ENCODE measurements around the gene HOXD4. TPM values are rescaled to one million over a fixed set of nuclear protein-coding genes. Genes with fewer than 3 reads are reported as not detected.

HOXD4 gene
- total and polyA plus RNA-seq, 2 donors = 0.09 to 1.0 TPM

GRCh38 chr2:176118601-176119339, 32.6 kb upstream of the HOXD4 start:
- WGBS = 11% methylated on average over 24 of the region's 24 CpGs
- H3K4me1 ChIP-seq (ENCODE audit: control insufficient read depth in 2 of 2, insufficient read depth in 2 of 2, low read length in 2 of 2) = peaks cover 4 to 9% of the 10 kb centered on the region in 2 donors
- H3K9me3 ChIP-seq (ENCODE audit: control insufficient read depth in 2 of 2, insufficient read depth in 1 of 2, low read length in 1 of 2) = peaks cover 0 to 19% of the 10 kb centered on the region in 2 donors
- H3K36me3 ChIP-seq (ENCODE audit: control insufficient read depth in 2 of 2, insufficient read depth in 2 of 2, low read length in 1 of 2) = no peaks in the 10 kb centered on the region
- H3K27ac ChIP-seq (ENCODE audit: low read depth in 1 of 2, low read length in 1 of 2) = no peak overlapping the region
- H3K27me3 ChIP-seq (ENCODE audit: control insufficient read depth in 2 of 2, insufficient read depth in 1 of 2, low read length in 1 of 2) = peaks cover 91 to 100% of the 10 kb centered on the region in 2 donors
- H3K4me3 ChIP-seq (ENCODE audit: low read length in 2 of 2) = no peak overlapping the region
- DNase-seq (ENCODE audit: low read depth in 6 of 9, low spot score in 9 of 9) = peak in 2 of 9 donors; percentile 42 to 55

- peaks cover 95 to 100% of the 10 kb centered on the region in 2 donors for H3K27me3 ChIP-seq (ENCODE audit: control insufficient read depth in 2 of 2, insufficient read depth in 1 of 2, low read length in 1 of 2)
- DNase-seq (ENCODE audit: low read depth in 6 of 9, low spot score in 9 of 9) = no peak
- 18% methylated on average over 13 of the region's 13 CpGs for WGBS
- peaks cover 4 to 9% of the 10 kb centered on the region in 2 donors for H3K4me1 ChIP-seq (ENCODE audit: control insufficient read depth in 2 of 2, insufficient read depth in 2 of 2, low read length in 2 of 2)
- no peaks in the 10 kb centered on the region for H3K36me3 ChIP-seq (ENCODE audit: control insufficient read depth in 2 of 2, insufficient read depth in 2 of 2, low read length in 1 of 2)
- H3K27ac ChIP-seq (ENCODE audit: low read depth in 1 of 2, low read length in 1 of 2) = no peak overlapping the region
- peaks cover 0 to 19% of the 10 kb centered on the region in 2 donors for H3K9me3 ChIP-seq (ENCODE audit: control insufficient read depth in 2 of 2, insufficient read depth in 1 of 2, low read length in 1 of 2)
- H3K4me3 ChIP-seq (ENCODE audit: low read length in 2 of 2) = no peak overlapping the region
These were observed 30.8 kb upstream of the HOXD4 start for GRCh38 chr2:176120364-176121189.

- Histone ChIP-seq H3K27ac (ENCODE audit: low read depth in 1 of 2, low read length in 1 of 2) (no peak overlapping the region), H3K4me3 (ENCODE audit: low read length in 2 of 2) (no peak overlapping the region), H3K4me1 (ENCODE audit: control insufficient read depth in 2 of 2, insufficient read depth in 2 of 2, low read length in 2 of 2) (peaks cover 4 to 9% of the 10 kb centered on the region in 2 donors), H3K9me3 (ENCODE audit: control insufficient read depth in 2 of 2, insufficient read depth in 1 of 2, low read length in 1 of 2) (peaks cover 0 to 14% of the 10 kb centered on the region in 2 donors), H3K36me3 (ENCODE audit: control insufficient read depth in 2 of 2, insufficient read depth in 2 of 2, low read length in 1 of 2) (no peaks in the 10 kb centered on the region), H3K27me3 (ENCODE audit: control insufficient read depth in 2 of 2, insufficient read depth in 1 of 2, low read length in 1 of 2) (peaks cover 95 to 100% of the 10 kb centered on the region in 2 donors)
- no peak for DNase-seq (ENCODE audit: low read depth in 6 of 9, low spot score in 9 of 9)
- 12% methylated on average over 53 of the region's 53 CpGs for WGBS
These were observed 29.9 kb upstream of the HOXD4 start for GRCh38 chr2:176121190-176122051.

GRCh38 chr2:176122052-176122682, 29.2 kb upstream of the HOXD4 start:
- 4% methylated on average over 47 of the region's 47 CpGs for WGBS
- Histone ChIP-seq H3K4me3 (ENCODE audit: low read length in 2 of 2) (peak overlapping the region; percentile 5 to 20), H3K27me3 (ENCODE audit: control insufficient read depth in 2 of 2, insufficient read depth in 1 of 2, low read length in 1 of 2) (peaks cover 94 to 100% of the 10 kb centered on the region in 2 donors), H3K36me3 (ENCODE audit: control insufficient read depth in 2 of 2, insufficient read depth in 2 of 2, low read length in 1 of 2) (no peaks in the 10 kb centered on the region), H3K27ac (ENCODE audit: low read depth in 1 of 2, low read length in 1 of 2) (no peak overlapping the region), H3K4me1 (ENCODE audit: control insufficient read depth in 2 of 2, insufficient read depth in 2 of 2, low read length in 2 of 2) (peaks cover 4 to 9% of the 10 kb centered on the region in 2 donors), H3K9me3 (ENCODE audit: control insufficient read depth in 2 of 2, insufficient read depth in 1 of 2, low read length in 1 of 2) (peaks cover 0 to 12% of the 10 kb centered on the region in 2 donors)
- peak in 1 of 9 donors; percentile 51 for DNase-seq (ENCODE audit: low read depth in 6 of 9, low spot score in 9 of 9)

GRCh38 chr2:176122683-176123410, 28.5 kb upstream of the HOXD4 start, which contains the start of gene HOXD9:
HOXD9 (plus strand) TSS chr2:176122719; CDS start chr2:176122769, 50 bp downstream.
- 3% methylated on average over 84 of the region's 84 CpGs for WGBS
- no peak within 1 kb of the TSS for H3K27ac ChIP-seq (ENCODE audit: low read depth in 1 of 2, low read length in 1 of 2)
- H3K9me3 ChIP-seq (ENCODE audit: control insufficient read depth in 2 of 2, insufficient read depth in 1 of 2, low read length in 1 of 2) = peaks cover 0 to 8% of the 10 kb centered on the region in 2 donors
- peak within 1 kb of the TSS; percentile 5 to 20 for H3K4me3 ChIP-seq (ENCODE audit: low read length in 2 of 2)
- DNase-seq (ENCODE audit: low read depth in 6 of 9, low spot score in 9 of 9) = no peak
- H3K4me1 ChIP-seq (ENCODE audit: control insufficient read depth in 2 of 2, insufficient read depth in 2 of 2, low read length in 2 of 2) = peaks cover 4 to 9% of the 10 kb centered on the region in 2 donors
- peaks cover 93 to 100% of the 10 kb centered on the region in 2 donors for H3K27me3 ChIP-seq (ENCODE audit: control insufficient read depth in 2 of 2, insufficient read depth in 1 of 2, low read length in 1 of 2)
- no peaks in the 10 kb centered on the region for H3K36me3 ChIP-seq (ENCODE audit: control insufficient read depth in 2 of 2, insufficient read depth in 2 of 2, low read length in 1 of 2)

- Histone ChIP-seq H3K27ac (ENCODE audit: low read depth in 1 of 2, low read length in 1 of 2) (no peak overlapping the region), H3K36me3 (ENCODE audit: control insufficient read depth in 2 of 2, insufficient read depth in 2 of 2, low read length in 1 of 2) (no peaks in the 10 kb centered on the region), H3K4me3 (ENCODE audit: low read length in 2 of 2) (no peak overlapping the region), H3K4me1 (ENCODE audit: control insufficient read depth in 2 of 2, insufficient read depth in 2 of 2, low read length in 2 of 2) (peaks cover 4 to 12% of the 10 kb centered on the region in 2 donors), H3K27me3 (ENCODE audit: control insufficient read depth in 2 of 2, insufficient read depth in 1 of 2, low read length in 1 of 2) (peaks cover 93 to 100% of the 10 kb centered on the region in 2 donors), H3K9me3 (ENCODE audit: control insufficient read depth in 2 of 2, insufficient read depth in 1 of 2, low read length in 1 of 2) (peaks cover 0 to 14% of the 10 kb centered on the region in 2 donors)
- WGBS = 7% methylated on average over 40 of the region's 40 CpGs
- no peak for DNase-seq (ENCODE audit: low read depth in 6 of 9, low spot score in 9 of 9)
These were observed 27.8 kb upstream of the HOXD4 start for GRCh38 chr2:176123411-176124109.

- peaks cover 0 to 22% of the 10 kb centered on the region in 2 donors for H3K9me3 ChIP-seq (ENCODE audit: control insufficient read depth in 2 of 2, insufficient read depth in 1 of 2, low read length in 1 of 2)
- no peaks in the 10 kb centered on the region for H3K36me3 ChIP-seq (ENCODE audit: control insufficient read depth in 2 of 2, insufficient read depth in 2 of 2, low read length in 1 of 2)
- DNase-seq (ENCODE audit: low read depth in 6 of 9, low spot score in 9 of 9) = no peak
- H3K27ac ChIP-seq (ENCODE audit: low read depth in 1 of 2, low read length in 1 of 2) = no peak overlapping the region
- H3K4me1 ChIP-seq (ENCODE audit: control insufficient read depth in 2 of 2, insufficient read depth in 2 of 2, low read length in 2 of 2) = peaks cover 4 to 17% of the 10 kb centered on the region in 2 donors
- H3K4me3 ChIP-seq (ENCODE audit: low read length in 2 of 2) = no peak overlapping the region
- peaks cover 94 to 100% of the 10 kb centered on the region in 2 donors for H3K27me3 ChIP-seq (ENCODE audit: control insufficient read depth in 2 of 2, insufficient read depth in 1 of 2, low read length in 1 of 2)
- 12% methylated on average over 34 of the region's 34 CpGs for WGBS
These were observed 27.0 kb upstream of the HOXD4 start for GRCh38 chr2:176124110-176124946.

All from thymus (tissue), 11 donors.